GM12878 (cell line): ENCODE measurements around the gene PKD1.

Experiments
- CEBPB ChIP-seq, 2 experiments: fragments of 150-350 bp in 1 of 2; IDR thresholded peaks; 2 replicates each; pipeline ENCODE4 v1.6.1; 2012 to 2014; ENCODE audit warnings: low read depth in 2 of 2, low read length in 2 of 2, borderline replicate concordance in 1 of 2, inconsistent platforms in 1 of 2
- POLR2AphosphoS5 ChIP-seq: IDR thresholded peaks from 2 replicates; pipeline ENCODE4 v1.6.1; 2011; ENCODE audit warnings: mild to moderate bottlenecking, low read length, inconsistent platforms

GRCh38 chr16:2048116-2048543 is 87.6 kb downstream of the PKD1 start:
- TF ChIP-seq POLR2AphosphoS5 (no peak), CEBPB (IDR thresholded peaks at IDR 0.05; ENCODE audit: borderline replicate concordance in 1 of 2, low read depth in 2 of 2, low read length in 2 of 2) (no peak)
